Measurements from ENCODE around the gene HOXA11.

Gene HOXA11

GRCh38 chr7:27205325-27206280 is 20.6 kb upstream of the HOXA11 start:
- no peak for DNase-seq (ENCODE audit: low read depth)

DNA sequence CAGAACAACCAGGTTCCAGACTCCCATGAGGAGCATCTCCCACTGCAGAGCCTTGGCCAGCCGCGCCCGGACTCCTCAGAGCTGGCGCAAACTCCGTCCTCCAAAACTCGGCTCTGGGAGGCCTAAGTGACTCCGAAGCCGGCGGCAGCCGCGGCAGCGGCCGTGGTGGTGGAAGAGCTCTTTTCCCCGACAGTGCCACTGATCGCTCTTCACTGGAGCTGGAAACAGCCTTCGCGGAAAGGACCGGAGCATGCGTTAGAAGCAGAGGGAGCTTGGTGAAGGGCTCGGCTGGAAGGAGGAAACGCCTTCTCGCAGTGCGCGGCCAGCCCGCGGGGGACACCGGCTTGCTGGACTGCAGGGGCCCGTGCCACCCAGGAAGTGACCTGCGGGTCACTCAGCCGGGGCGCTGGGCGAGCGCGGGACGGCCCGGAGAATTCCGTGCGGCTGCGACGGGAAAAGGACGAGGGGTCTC is 19.9 kb upstream of the HOXA11 start:
- no peak for DNase-seq (ENCODE audit: low read depth)

- DNase-seq (ENCODE audit: low read depth): no peak
These were observed 19.0 kb upstream of the HOXA11 start for GRCh38 chr7:27203964-27204594.

DNA sequence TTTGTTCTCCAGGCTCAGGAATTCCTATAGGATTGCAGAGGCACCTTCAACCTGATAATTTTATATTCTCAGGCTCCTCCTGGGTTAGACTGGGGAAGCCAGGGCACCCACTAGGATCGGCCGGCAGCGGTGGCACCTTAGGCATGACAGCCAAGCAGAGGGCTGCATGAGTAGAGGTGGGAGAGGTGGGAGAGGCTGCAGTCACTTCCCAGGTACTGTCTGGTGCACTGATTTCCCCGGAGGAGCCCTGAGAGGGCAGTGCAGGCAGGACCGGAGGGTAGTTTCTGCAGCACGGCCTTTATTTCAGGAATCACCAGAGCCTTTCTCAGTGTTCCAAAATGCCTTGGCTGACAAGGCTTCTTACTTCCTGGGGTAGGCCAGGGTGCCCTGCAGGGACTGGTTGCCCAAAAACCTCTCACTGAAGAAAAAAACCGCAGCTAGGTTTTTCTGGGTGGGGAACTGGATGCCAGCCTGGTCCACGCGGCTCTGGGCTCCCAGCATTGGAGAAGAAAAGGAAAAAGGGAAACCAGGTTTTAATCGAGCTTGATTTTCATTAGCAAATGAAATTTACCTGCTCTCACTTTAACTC is 18.4 kb upstream of the HOXA11 start:
- DNase-seq (ENCODE audit: low read depth): no peak

DNA sequence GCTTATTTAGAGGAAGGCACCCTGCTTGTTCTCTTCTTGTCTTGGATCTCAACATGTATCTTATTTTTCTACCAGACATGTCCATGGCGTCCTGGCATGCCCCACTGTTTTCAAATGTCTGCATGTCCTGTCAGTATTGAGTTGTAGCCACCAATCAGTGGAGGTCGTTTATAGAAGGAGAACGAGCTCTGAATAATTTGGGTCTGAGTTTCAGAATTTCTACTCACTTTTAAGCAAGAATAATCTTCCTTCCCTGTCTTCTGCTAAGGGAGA is 17.8 kb upstream of the HOXA11 start:
- no peak for DNase-seq (ENCODE audit: low read depth)

DNA sequence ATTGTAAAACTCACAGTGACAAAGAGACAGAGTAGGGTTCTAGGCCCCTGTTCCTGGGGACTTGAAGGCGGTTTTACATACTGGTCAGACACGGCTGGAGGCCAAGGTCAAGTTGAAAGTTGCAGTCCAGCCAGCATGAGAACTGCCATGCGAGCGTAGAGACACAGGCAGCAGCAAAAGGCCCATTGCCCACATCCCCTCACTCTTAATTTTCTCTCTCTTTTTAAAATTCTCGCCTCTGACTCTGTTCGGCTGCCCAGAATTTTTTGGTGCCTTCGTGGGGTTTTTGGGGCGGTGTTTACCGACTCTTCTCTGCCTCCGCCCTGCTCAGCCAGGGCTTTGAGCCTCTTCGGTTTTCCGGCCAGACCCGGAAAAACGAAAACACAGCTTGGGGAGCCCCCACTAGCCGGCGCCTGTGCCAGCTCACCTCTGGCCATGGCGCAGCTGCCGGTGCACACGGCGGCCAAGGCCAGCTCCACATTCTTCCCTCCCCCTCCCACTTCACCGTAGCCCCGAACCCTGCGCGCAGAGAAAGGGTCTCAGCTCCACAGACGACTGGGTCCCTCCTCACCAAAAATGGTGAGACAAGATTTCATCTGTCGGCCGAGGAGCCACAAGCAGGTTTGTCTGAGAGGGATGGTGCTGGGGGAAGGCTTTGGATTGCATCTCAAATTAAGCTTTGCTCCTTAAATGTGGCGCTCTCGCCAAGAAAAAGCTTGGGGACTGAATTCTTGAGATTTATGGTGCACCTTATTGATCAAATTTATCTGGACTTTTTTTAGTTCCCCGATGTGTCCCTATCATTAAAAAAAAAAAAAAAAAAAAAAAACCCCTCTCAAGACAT is 17.2 kb upstream of the HOXA11 start:
- no peak for DNase-seq (ENCODE audit: low read depth)

DNA sequence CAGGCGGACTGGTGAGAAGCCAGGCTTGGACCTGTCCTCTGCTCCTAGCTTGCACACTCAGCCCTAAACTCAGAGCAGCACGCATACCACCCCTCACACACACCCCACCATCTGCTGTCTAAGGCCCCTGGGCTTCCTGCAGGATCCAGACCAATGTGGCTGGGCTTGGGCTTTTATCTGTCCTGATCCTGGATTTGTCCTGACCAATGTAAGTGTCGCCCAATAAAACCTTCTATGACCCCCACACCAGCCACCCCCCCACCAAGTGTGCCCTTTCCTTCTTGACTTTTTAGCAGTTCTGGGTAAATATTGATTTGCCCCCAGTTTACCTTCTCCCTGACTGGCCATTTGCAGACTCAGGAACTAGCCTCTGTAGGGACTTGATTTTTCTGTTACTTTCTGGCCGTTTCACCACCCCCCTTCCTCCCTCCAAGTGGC is 16.6 kb upstream of the HOXA11 start:
- no peak for DNase-seq (ENCODE audit: low read depth)

GRCh38 chr7:27200761-27201579 is 15.9 kb upstream of the HOXA11 start:
- no peak for DNase-seq (ENCODE audit: low read depth)

DNA sequence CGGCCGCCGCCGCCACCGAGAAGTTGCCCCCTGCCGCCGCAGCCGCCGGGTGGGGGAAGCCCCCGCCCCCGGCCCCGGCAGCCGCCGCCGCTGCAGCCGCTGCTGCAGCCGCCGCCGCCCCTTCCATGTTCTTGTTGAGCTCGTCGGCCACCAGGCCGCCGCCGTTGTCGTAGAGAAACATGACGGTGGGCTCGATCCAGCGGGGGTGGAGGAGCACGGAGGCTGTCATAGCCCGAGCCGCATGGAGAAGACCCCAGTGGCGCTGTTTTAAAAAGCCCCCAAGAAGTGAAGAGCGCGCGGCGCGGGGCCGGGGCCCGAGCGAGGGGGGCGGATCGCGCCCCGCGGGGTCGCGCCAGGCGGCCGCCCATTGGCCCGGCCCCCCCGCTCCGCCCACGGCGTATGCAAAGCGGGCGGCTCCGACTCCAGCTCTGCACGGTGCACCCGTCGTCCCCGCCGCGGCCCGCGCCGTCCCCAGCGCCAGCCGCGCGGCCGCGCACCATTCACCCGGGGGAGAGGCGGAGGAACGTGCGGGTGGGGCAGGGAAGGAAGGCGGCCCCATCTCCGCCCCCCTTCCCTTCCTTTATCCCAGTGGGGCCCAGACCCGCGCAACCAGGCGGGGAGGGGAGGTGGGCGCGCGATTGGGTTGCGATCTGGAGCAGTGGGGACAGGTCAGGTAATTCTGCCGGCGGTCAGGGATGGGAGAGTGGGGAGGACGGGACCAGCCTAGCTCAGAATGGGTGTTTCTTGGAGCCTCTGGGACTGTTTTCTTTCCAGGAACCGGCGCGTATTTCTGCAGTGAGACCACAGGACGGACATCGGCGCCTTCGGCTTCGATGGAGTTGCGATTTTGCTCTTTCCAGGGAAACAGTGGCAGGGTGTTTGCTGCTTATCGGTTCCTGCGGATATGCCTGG is 15.1 kb upstream of the HOXA11 start, which contains the start of gene HOXA13:
TSS of gene HOXA13 (minus strand) at position 243 of the 912 bp plus-strand sequence. CDS start at position 229, 14 bp downstream.
- DNase-seq (ENCODE audit: low read depth): no peak

GRCh38 chr7:27198871-27199801 is 14.1 kb upstream of the HOXA11 start:
- DNase-seq (ENCODE audit: low read depth): no peak

DNA sequence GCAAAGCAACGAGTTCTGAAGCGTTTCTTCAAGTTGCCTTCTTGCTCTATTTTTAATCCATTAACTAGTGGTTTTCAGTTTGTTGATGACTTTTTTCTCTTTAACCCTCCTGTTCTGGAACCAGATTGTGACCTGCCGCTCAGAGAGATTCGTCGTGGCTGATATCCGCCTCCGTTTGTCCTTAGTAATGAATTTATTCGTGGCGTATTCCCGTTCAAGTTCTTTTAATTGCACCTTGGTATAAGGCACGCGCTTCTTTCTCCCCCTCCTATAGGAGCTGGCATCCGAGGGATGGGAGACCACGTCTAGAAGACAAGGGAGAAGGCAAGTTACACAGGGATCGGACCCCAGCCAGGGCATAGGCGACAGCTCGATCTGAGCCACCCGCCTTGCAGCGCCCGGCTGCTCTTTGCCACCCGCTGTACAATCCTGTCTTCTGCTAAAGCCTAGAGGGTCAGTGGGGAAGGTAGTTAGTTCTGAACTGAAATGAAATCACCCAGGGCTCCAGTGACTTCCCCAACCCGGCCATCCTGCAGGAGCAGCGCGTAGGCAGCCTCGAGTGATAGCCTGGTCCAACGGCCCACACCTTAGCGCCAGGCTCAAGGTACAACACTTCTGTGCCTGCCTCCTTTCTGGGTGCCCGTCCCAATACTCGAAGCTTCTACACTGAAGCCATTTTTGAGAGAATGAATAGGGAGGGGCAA is 13.3 kb upstream of the HOXA11 start:
- no peak for DNase-seq (ENCODE audit: low read depth)

DNA sequence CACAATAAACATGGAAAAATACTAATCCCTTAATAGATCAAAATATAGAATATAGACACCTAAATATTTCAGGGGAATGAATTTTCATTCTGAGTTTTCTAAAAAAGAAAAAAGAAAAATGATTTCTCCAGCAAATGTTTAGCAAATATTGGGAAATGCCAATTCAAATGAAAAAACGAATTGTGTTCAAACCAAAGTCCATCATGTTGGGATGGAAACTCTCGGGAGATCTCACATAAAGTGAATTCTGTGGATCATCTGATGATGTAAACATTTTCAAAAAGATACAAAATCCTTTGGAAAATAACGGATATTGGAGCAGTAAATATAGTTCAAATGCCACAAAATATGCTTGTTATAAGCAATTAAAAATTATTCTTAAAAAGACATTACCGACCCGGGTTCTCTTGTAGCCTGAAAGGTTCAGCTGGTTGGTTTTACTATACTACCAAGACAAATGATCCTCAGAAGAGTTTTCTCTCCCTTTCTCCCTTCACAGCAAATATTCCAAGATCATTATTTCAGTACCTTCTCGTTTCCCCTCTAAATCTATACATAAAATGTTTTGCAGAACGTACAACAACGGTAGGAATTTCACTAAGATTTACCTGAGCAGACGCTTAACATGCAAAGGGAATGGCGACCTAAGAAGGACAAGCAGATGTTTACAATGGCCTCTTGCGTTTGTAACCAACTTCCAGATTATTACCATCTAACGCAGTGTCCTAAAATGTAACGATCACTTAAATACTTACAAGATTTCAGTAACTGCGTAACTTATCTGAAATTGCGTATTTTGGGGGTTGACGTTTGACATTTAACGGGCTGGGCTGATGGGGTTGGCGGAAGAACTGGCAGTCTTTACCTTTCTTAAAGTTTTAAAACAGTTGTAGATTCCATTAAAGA is 12.4 kb upstream of the HOXA11 start:
- DNase-seq (ENCODE audit: low read depth): no peak

DNA sequence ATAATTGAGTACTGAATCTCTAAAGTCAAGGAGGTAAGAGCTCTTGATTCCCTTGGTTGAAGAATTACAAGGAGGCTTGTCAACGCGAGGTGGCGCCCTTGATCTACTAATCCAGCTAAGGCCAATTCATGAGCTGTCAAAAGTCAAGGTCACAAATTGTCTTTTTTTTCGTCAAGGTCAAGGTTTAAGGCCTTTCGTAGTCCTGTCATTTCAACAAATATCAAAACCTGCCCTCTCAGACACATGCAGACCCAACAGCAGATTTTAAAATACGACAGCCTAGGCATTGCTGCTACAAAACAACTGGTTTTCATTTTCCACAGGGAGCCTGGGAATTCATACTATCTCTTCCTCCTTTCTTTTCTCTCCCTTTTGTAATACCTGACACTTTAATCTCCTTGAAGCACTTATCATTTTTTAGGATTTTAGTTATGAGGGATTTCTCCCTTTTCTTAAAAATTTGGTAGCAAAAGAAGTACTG is 11.3 kb upstream of the HOXA11 start:
- peak; percentile 70 for DNase-seq (ENCODE audit: low read depth)

GRCh38 chr7:27194686-27195379 is 9.8 kb upstream of the HOXA11 start:
- no peak for DNase-seq (ENCODE audit: low read depth)

GRCh38 chr7:27194002-27194352 is 8.9 kb upstream of the HOXA11 start:
- DNase-seq (ENCODE audit: low read depth): no peak

GRCh38 chr7:27193335-27194001 is 8.4 kb upstream of the HOXA11 start:
- DNase-seq (ENCODE audit: low read depth): no peak
